Measurements from ENCODE around the gene RNF5. TPM values are rescaled to one million over a fixed set of nuclear protein-coding genes. Genes with fewer than 3 reads are reported as not detected.

The RNF5 gene
- total and polyA plus RNA-seq, 2 donors (not counting 1 experiment from before 2014, with no cell fraction given) = 25.5 to 40.7 TPM

DNA sequence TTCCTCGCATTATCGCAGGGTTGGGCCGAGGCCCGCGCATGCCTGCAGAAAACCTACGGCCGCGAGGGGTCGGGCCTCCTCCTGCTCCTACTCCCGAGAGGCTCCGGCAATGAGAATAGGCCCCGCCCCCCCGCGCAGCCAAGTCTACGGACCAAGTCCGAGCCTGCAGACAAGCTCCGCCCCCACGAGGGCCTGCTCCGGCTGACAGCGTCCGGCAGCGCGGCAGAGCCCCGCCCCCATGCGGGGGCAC is 17.4 kb downstream of the RNF5 start:
- ChIA-PET CTCF (interaction anchor here (0.5 to 1.8 kb wide), 15 partner anchors 11 to 600 kb away, joined by 3 to 9 read pairs (median 3); partner anchors contain the start of genes AGPAT1, ATF6B and FKBPL), POLR2A (interaction anchor here (0.6 to 1.8 kb wide), 13 partner anchors 15 to 1547 kb away, joined by 3 to 25 read pairs (median 4); partner anchors contain the start of genes AGPAT1, ATF6B, FKBPL and HLA-DRA)
- H3K4me3 ChIP-seq (ENCODE audit: control extremely low read depth in 1 of 5, extremely low read depth in 1 of 5, insufficient read depth in 1 of 5, low read depth in 2 of 5, low read length in 4 of 5) = peak overlapping the region in 4 of 5 experiments; percentile 89 to 99 (median 94)
- H3K9ac ChIP-seq (ENCODE audit: low read length) = peak overlapping the region; percentile 99
- peaks cover 40 to 56% of the 10 kb centered on the region in 2 donors for H3K4me1 ChIP-seq (ENCODE audit: control insufficient read depth in 2 of 2, insufficient read depth in 2 of 2, low read length in 2 of 2)
- Mint-ChIP-seq H3K9me3 (ENCODE audit: insufficient read depth) (no peaks in the 10 kb centered on the region), H3K27ac (peak overlapping the region; percentile 99), H3K4me1 (peaks cover 58% of the 10 kb centered on the region), H3K4me3 (peak overlapping the region; percentile 95), H3K27me3 (no peaks in the 10 kb centered on the region)
- H3K27me3 ChIP-seq (replicated peaks in 1 of 4; ENCODE audit: control extremely low read depth in 1 of 4, control insufficient read depth in 3 of 4, insufficient read depth in 4 of 4, low read length in 3 of 4) = no peaks in the 10 kb centered on the region
- H3K36me3 ChIP-seq (replicated peaks in 1 of 2; ENCODE audit: control extremely low read depth in 1 of 2, control insufficient read depth in 1 of 2, extremely low read depth in 1 of 2, insufficient read depth in 2 of 2, low read length in 1 of 2) = peaks cover 0 to 13% of the 10 kb centered on the region in 2 experiments
- ATAC-seq (ENCODE audit: low read depth) (peak; percentile 83), DNase-seq (no peak)
- H3K79me2 ChIP-seq (ENCODE audit: control insufficient read depth, insufficient read depth, low read length) = peaks cover 26% of the 10 kb centered on the region
- H3K27ac ChIP-seq (ENCODE audit: low read length in 2 of 2) = peak overlapping the region; percentile 99 to 100
- no peaks in the 10 kb centered on the region for H3K9me3 ChIP-seq (ENCODE audit: control extremely low read depth in 1 of 3, control insufficient read depth in 2 of 3, insufficient read depth in 1 of 3, low read length in 2 of 3)
- no peaks in the 10 kb centered on the region for H4K20me1 ChIP-seq (ENCODE audit: control insufficient read depth, insufficient read depth, low read length, poor library complexity, severe bottlenecking)
- intact Hi-C loops (cut with micrococcal nuclease) = loop anchor here (1.0 to 10.0 kb wide), 12 partner anchors 17 to 1013 kb away; partner anchors contain the start of genes BAG6, CLIC1, CSNK2B and EHMT2
- H2AFZ ChIP-seq (ENCODE audit: insufficient read depth, low read depth, low read length, poor library complexity, severe bottlenecking) = peak overlapping the region; percentile 34
- H3K4me2 ChIP-seq (replicated peaks; ENCODE audit: low read depth, low read length, poor library complexity, severe bottlenecking) = peak overlapping the region; percentile 91
- no peak for TF ChIP-seq EZH2 (IDR thresholded peaks at IDR 0.05; ENCODE audit: borderline replicate concordance, insufficient read depth, low read depth, low read length, poor library complexity, severe bottlenecking)
- TF ChIP-seq, protein P1, sequence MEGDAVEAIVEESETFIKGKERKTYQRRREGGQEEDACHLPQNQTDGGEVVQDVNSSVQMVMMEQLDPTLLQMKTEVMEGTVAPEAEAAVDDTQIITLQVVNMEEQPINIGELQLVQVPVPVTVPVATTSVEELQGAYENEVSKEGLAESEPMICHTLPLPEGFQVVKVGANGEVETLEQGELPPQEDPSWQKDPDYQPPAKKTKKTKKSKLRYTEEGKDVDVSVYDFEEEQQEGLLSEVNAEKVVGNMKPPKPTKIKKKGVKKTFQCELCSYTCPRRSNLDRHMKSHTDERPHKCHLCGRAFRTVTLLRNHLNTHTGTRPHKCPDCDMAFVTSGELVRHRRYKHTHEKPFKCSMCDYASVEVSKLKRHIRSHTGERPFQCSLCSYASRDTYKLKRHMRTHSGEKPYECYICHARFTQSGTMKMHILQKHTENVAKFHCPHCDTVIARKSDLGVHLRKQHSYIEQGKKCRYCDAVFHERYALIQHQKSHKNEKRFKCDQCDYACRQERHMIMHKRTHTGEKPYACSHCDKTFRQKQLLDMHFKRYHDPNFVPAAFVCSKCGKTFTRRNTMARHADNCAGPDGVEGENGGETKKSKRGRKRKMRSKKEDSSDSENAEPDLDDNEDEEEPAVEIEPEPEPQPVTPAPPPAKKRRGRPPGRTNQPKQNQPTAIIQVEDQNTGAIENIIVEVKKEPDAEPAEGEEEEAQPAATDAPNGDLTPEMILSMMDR (IDR thresholded peaks at IDR 0.05) = peak; percentile 55
- under 1% methylated on average over 25 of the region's 25 CpGs for WGBS (ENCODE audit: insufficient coverage)

All from B cell (primary cell).